Liver (tissue), 3 donors: ENCODE measurements around the gene PHF3.

Experiments
- EGR1 ChIP-seq, 2 donors: IDR thresholded peaks; 2 replicates each; pipeline ENCODE4 v1.6.1; 2016 to 2018; ENCODE audit warnings: antibody characterized with exemption in 2 of 2, low read depth in 2 of 2
- FOXA2 ChIP-seq: IDR thresholded peaks from 2 replicates; pipeline ENCODE4 v1.6.1; 2016; ENCODE audit warnings: antibody characterized with exemption
- HNF4A ChIP-seq, 2 donors: conservative IDR thresholded peaks; 2 replicates each; pipeline ENCODE4 v1.6.1; 2016; ENCODE audit warnings: antibody characterized with exemption in 2 of 2, mild to moderate bottlenecking in 2 of 2
- JUND ChIP-seq, 2 donors: IDR thresholded peaks; 2 replicates each; pipeline ENCODE4 v1.6.1; 2016; ENCODE audit warnings: antibody characterized with exemption in 2 of 2
- RAD21 ChIP-seq, 2 donors: IDR thresholded peaks; 2 replicates each; pipeline ENCODE4 v1.6.1; 2016; ENCODE audit warnings: antibody characterized with exemption in 2 of 2, mild to moderate bottlenecking in 2 of 2
- SP1 ChIP-seq: IDR thresholded peaks from 2 replicates; pipeline ENCODE4 v1.6.1; 2018; ENCODE audit warnings: antibody characterized with exemption, mild to moderate bottlenecking
- TAF1 ChIP-seq: conservative IDR thresholded peaks from 2 replicates; pipeline ENCODE4 v1.6.1; 2016; ENCODE audit warnings: antibody characterized with exemption, mild to moderate bottlenecking
- TF ChIP-seq, protein P1 (sequence below): IDR thresholded peaks from 2 replicates; pipeline ENCODE4 v1.6.1; 2016; ENCODE audit warnings: antibody characterized with exemption
- TF ChIP-seq, protein P2 (sequence below): fragments of 150-350 bp; IDR thresholded peaks from 2 replicates; pipeline ENCODE4 v1.5.1; 2017; ENCODE audit warnings: improper control_type of control experiment, low read depth, low read length; ENCODE audit not compliant: missing input control
- TF ChIP-seq, protein P3 (sequence below): IDR thresholded peaks from 2 replicates; pipeline ENCODE4 v1.6.1; 2016; ENCODE audit warnings: antibody characterized with exemption, mild to moderate bottlenecking
- TF ChIP-seq, protein P4 (sequence below): IDR thresholded peaks from 2 replicates; pipeline ENCODE4 v1.6.1; 2016; ENCODE audit warnings: antibody characterized with exemption
- donor health status: healthy.
- donor health status: healthy.

DNA sequence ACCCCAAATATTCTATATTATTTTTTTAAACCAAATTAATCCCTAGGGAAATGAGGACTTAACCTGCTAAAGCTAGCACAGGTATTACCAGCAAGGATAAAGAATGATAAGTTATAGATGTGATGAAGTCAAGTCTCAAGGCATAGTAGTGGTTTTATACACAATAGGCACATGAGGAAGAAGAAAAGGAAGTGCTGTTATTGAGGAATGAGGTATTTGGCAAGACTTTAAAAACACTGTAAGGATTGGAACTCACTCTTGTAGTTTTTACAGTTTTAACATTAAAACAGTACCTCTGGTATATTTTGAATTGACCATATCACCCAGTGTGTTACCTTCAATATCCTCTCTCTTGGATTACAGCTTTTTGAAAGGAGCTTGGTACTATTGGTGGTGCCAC is 54.6 kb downstream of the PHF3 start:
- TF ChIP-seq, protein P1, sequence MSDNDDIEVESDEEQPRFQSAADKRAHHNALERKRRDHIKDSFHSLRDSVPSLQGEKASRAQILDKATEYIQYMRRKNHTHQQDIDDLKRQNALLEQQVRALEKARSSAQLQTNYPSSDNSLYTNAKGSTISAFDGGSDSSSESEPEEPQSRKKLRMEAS, result no peak
- TF ChIP-seq, protein P2, sequence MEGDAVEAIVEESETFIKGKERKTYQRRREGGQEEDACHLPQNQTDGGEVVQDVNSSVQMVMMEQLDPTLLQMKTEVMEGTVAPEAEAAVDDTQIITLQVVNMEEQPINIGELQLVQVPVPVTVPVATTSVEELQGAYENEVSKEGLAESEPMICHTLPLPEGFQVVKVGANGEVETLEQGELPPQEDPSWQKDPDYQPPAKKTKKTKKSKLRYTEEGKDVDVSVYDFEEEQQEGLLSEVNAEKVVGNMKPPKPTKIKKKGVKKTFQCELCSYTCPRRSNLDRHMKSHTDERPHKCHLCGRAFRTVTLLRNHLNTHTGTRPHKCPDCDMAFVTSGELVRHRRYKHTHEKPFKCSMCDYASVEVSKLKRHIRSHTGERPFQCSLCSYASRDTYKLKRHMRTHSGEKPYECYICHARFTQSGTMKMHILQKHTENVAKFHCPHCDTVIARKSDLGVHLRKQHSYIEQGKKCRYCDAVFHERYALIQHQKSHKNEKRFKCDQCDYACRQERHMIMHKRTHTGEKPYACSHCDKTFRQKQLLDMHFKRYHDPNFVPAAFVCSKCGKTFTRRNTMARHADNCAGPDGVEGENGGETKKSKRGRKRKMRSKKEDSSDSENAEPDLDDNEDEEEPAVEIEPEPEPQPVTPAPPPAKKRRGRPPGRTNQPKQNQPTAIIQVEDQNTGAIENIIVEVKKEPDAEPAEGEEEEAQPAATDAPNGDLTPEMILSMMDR, result no peak
- no peak for TF ChIP-seq RAD21 (IDR thresholded peaks at IDR 0.05)
- no peak for TF ChIP-seq EGR1 (IDR thresholded peaks at IDR 0.05; ENCODE audit: low read depth in 2 of 2)
- TF ChIP-seq JUND (IDR thresholded peaks at IDR 0.05), result no peak
- TF ChIP-seq HNF4A (conservative IDR thresholded peaks at IDR 0.05), result no peak
- no peak for TF ChIP-seq TAF1
- TF ChIP-seq, protein P3, sequence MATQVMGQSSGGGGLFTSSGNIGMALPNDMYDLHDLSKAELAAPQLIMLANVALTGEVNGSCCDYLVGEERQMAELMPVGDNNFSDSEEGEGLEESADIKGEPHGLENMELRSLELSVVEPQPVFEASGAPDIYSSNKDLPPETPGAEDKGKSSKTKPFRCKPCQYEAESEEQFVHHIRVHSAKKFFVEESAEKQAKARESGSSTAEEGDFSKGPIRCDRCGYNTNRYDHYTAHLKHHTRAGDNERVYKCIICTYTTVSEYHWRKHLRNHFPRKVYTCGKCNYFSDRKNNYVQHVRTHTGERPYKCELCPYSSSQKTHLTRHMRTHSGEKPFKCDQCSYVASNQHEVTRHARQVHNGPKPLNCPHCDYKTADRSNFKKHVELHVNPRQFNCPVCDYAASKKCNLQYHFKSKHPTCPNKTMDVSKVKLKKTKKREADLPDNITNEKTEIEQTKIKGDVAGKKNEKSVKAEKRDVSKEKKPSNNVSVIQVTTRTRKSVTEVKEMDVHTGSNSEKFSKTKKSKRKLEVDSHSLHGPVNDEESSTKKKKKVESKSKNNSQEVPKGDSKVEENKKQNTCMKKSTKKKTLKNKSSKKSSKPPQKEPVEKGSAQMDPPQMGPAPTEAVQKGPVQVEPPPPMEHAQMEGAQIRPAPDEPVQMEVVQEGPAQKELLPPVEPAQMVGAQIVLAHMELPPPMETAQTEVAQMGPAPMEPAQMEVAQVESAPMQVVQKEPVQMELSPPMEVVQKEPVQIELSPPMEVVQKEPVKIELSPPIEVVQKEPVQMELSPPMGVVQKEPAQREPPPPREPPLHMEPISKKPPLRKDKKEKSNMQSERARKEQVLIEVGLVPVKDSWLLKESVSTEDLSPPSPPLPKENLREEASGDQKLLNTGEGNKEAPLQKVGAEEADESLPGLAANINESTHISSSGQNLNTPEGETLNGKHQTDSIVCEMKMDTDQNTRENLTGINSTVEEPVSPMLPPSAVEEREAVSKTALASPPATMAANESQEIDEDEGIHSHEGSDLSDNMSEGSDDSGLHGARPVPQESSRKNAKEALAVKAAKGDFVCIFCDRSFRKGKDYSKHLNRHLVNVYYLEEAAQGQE, result no peak
- no peak for TF ChIP-seq FOXA2
- TF ChIP-seq SP1, result no peak
- TF ChIP-seq, protein P4, sequence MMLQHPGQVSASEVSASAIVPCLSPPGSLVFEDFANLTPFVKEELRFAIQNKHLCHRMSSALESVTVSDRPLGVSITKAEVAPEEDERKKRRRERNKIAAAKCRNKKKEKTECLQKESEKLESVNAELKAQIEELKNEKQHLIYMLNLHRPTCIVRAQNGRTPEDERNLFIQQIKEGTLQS, result no peak
